ENCODE results near the gene URB2. TPM values are rescaled to one million over a fixed set of nuclear protein-coding genes. Genes with fewer than 3 reads are reported as not detected.

URB2 gene
- polyA plus RNA-seq, 1 of the 3 experiments (the other 2 are of a cell fraction) = 8.2 TPM

GRCh38 chr1:229642376-229642775 lies 16.3 kb downstream of the URB2 start:
- Histone ChIP-seq H3K27ac (ENCODE audit: low read depth in 2 of 2, low read length in 1 of 2) (no peak overlapping the region), H3K9me2 (no peaks in the 10 kb centered on the region), H3K27me3 (ENCODE audit: insufficient read depth) (no peaks in the 10 kb centered on the region), H3F3A (replicated peaks; ENCODE audit: insufficient read depth) (no peaks in the 10 kb centered on the region), H3K4me3 (ENCODE audit: low read depth in 2 of 2, low read length in 1 of 2) (no peak overlapping the region), H4K20me1 (ENCODE audit: insufficient read depth) (peaks cover 5% of the 10 kb centered on the region; the same call in 1 of the 2 replicates), H3K79me2 (ENCODE audit: insufficient read depth) (peaks cover 49% of the 10 kb centered on the region), H3K4me2 (no peak overlapping the region), H3K4me1 (ENCODE audit: control insufficient read depth in 1 of 2, insufficient read depth in 2 of 2, low read depth in 1 of 2, low read length in 1 of 2) (peaks cover 0 to 10% of the 10 kb centered on the region in 2 experiments; a peak in 1 of 4 replicates), H3K9ac (no peak overlapping the region), H3K9me3 (no peaks in the 10 kb centered on the region), H2AFZ (ENCODE audit: low read depth) (no peak overlapping the region), H3K36me3 (replicated peaks in 1 of 2; ENCODE audit: control insufficient read depth in 1 of 2, insufficient read depth in 2 of 2, low read length in 1 of 2) (peaks cover 18 to 70% of the 10 kb centered on the region in 2 experiments)
- no peak for DNase-seq
- ChIA-PET POLR2A (no interaction called here), CTCF (no interaction called here)
- 94% methylated on average over 5 of the region's 5 CpGs for WGBS (ENCODE audit: low lambda C conversion rate)
- no peak for TF ChIP-seq FOSL2 (IDR thresholded peaks at IDR 0.05; ENCODE audit: borderline replicate concordance, low read depth)
- no peak for TF ChIP-seq MAX (IDR thresholded peaks at IDR 0.05; ENCODE audit: low read depth)
- no peak for TF ChIP-seq USF1 (IDR thresholded peaks at IDR 0.05; ENCODE audit: borderline replicate concordance, low read depth)
- TF ChIP-seq RCOR1 (IDR thresholded peaks at IDR 0.05; ENCODE audit: low read length) = no peak
- no peak for TF ChIP-seq POLR2AphosphoS5 (IDR thresholded peaks at IDR 0.05; ENCODE audit: low read depth, low read length)
- no peak for TF ChIP-seq JUND (IDR thresholded peaks at IDR 0.05)
- TF ChIP-seq REST (IDR thresholded peaks at IDR 0.05; ENCODE audit: low read depth, low read length) = no peak
- no peak for TF ChIP-seq CHD2 (IDR thresholded peaks at IDR 0.05; ENCODE audit: low read length, partially characterized antibody)
- TF ChIP-seq ELF1 (IDR thresholded peaks at IDR 0.05) = no peak
- no peak for TF ChIP-seq ZBTB33 (IDR thresholded peaks at IDR 0.05; ENCODE audit: borderline replicate concordance, low read depth)
- TF ChIP-seq GABPA (IDR thresholded peaks at IDR 0.05; ENCODE audit: low read depth) = no peak

- no peaks in the 10 kb centered on the region for H3K27me3 ChIP-seq (ENCODE audit: insufficient read depth)
- POLR2A ChIA-PET = no interaction called here
- CTCF ChIA-PET = no interaction called here
- H3K9ac ChIP-seq = no peak overlapping the region
- WGBS (ENCODE audit: low lambda C conversion rate) = 90% methylated on average over 4 of the region's 4 CpGs
- H3K27ac ChIP-seq (ENCODE audit: low read depth in 2 of 2, low read length in 1 of 2) = no peak overlapping the region
- no peak overlapping the region for H3K4me3 ChIP-seq (ENCODE audit: low read depth in 2 of 2, low read length in 1 of 2)
- H3K9me2 ChIP-seq = no peaks in the 10 kb centered on the region
- TF ChIP-seq JUND (IDR thresholded peaks at IDR 0.05) = no peak
- peaks cover 0 to 10% of the 10 kb centered on the region in 2 experiments; a peak in 1 of 4 replicates for H3K4me1 ChIP-seq (ENCODE audit: control insufficient read depth in 1 of 2, insufficient read depth in 2 of 2, low read depth in 1 of 2, low read length in 1 of 2)
- no peak for DNase-seq
- no peaks in the 10 kb centered on the region for H3F3A ChIP-seq (replicated peaks; ENCODE audit: insufficient read depth)
- peaks cover 5% of the 10 kb centered on the region; the same call in 1 of the 2 replicates for H4K20me1 ChIP-seq (ENCODE audit: insufficient read depth)
- H3K9me3 ChIP-seq = no peaks in the 10 kb centered on the region
- H2AFZ ChIP-seq (ENCODE audit: low read depth) = no peak overlapping the region
- peaks cover 43% of the 10 kb centered on the region for H3K79me2 ChIP-seq (ENCODE audit: insufficient read depth)
- H3K36me3 ChIP-seq (replicated peaks in 1 of 2; ENCODE audit: control insufficient read depth in 1 of 2, insufficient read depth in 2 of 2, low read length in 1 of 2) = peaks cover 20 to 70% of the 10 kb centered on the region in 2 experiments
- H3K4me2 ChIP-seq = no peak overlapping the region
Measured at GRCh38 chr1:229642970-229643369, 16.9 kb downstream of the URB2 start.

Data from SK-N-SH (cell line).